D721Med (cell line): Measurements from ENCODE around the gene ATXN7L3B.

Experiments used
- DNase-seq: peaks from one replicate; pipeline ENCODE4 v3.0.0; 2011; ENCODE audit warnings: low spot score; ENCODE audit not compliant: insufficient read length
- FAIRE-seq: peaks from 2 replicates; lab custom pipeline; 2011; peaks lifted over from hg19 to GRCh38; lab: Jason Lieb, UNC
- TF ChIP-seq, protein P1 (sequence below): IDR thresholded peaks from 2 replicates; pipeline ENCODE4 v1.5.1; 2012; ENCODE audit warnings: mild to moderate bottlenecking, control low read depth; ENCODE audit not compliant: insufficient read depth; ENCODE audit errors: missing control alignments

Gene ATXN7L3B

DNA sequence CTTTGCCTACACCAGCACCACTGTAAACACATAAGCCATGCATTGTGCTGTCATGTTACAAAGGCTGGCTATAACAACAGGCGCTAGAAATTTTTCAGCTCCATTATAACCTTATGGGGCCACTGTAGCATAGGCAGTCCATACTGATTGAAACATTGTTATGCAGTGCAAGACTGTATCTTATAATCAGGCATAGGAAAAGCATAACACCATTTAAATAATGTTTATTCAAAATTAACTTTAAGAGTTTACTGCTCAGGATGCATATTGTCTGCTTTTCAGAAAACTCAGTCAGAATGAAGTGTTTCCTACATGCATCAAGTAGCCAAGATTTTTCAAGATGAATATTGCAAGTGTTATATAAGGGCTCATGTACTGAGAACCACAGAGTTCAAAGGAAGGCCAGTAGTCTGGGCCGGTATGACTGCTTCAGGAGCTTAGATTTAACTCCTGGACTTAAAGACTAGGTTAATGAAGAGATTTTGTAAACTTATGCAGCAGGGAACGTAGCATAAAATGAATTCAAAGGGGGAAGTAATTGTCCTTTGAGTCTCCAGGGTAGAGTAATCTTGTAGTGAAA is 46.9 kb downstream of the ATXN7L3B start:
- no peak for FAIRE-seq

DNA sequence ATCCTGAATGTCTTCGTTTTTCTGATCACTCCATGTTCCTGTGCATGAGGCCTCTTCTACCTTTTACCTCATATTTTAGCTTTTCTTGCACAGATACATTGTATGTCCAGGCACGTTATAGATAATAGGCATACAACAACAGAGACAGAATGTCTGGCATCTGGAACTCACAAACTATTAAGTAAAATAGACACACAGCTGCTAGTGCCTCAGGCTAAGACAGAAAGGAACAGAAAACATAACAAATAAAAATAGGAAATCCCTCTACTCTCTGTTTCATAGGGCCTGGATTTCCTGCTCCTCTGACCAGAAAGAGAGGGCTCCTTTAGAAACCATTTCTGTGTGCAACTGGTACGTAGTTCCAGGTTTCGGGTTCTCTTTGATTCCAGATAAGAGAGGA is 48.6 kb downstream of the ATXN7L3B start:
- FAIRE-seq: no peak
- TF ChIP-seq, protein P1, sequence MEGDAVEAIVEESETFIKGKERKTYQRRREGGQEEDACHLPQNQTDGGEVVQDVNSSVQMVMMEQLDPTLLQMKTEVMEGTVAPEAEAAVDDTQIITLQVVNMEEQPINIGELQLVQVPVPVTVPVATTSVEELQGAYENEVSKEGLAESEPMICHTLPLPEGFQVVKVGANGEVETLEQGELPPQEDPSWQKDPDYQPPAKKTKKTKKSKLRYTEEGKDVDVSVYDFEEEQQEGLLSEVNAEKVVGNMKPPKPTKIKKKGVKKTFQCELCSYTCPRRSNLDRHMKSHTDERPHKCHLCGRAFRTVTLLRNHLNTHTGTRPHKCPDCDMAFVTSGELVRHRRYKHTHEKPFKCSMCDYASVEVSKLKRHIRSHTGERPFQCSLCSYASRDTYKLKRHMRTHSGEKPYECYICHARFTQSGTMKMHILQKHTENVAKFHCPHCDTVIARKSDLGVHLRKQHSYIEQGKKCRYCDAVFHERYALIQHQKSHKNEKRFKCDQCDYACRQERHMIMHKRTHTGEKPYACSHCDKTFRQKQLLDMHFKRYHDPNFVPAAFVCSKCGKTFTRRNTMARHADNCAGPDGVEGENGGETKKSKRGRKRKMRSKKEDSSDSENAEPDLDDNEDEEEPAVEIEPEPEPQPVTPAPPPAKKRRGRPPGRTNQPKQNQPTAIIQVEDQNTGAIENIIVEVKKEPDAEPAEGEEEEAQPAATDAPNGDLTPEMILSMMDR: no peak
- DNase-seq: no peak

More for the DNA sequence above, 46.9 kb downstream of the ATXN7L3B start:
- TF ChIP-seq, protein P1: no peak
- DNase-seq: no peak
